ENCODE results near the gene ST7. TPM values are rescaled to one million over a fixed set of nuclear protein-coding genes. Genes with fewer than 3 reads are reported as not detected.

The ST7 gene
- total RNA-seq, 2 experiments from 2014 or later = 4.9 to 5.4 TPM

- POLR2A ChIA-PET = interaction anchor here (0.7 kb wide), 1 partner anchor 79 kb away, joined by 3 read pairs; no protein-coding TSS in a partner anchor
These were observed 169.2 kb downstream of the ST7 start for GRCh38 chr7:117122536-117122935.

GRCh38 chr7:117123311-117123926, 170.1 kb downstream of the ST7 start:
- intact Hi-C loops (cut with DNase I, micrococcal nuclease) = loop anchor here in 1 of 2 experiments (5.0 to 10.0 kb wide), 2 partner anchors 889 to 951 kb away; no protein-coding TSS in a partner anchor
- H3K27me3 Mint-ChIP-seq = no peaks in the 10 kb centered on the region
- H3K9me3 ChIP-seq (ENCODE audit: control insufficient read depth in 1 of 2, insufficient read depth in 1 of 2, low read length in 2 of 2) = no peaks in the 10 kb centered on the region
- H3K27me3 ChIP-seq (ENCODE audit: control insufficient read depth in 1 of 2, insufficient read depth in 2 of 2, low read length in 2 of 2) = no peaks in the 10 kb centered on the region
- no peak for TF ChIP-seq CTCF (IDR thresholded peaks at IDR 0.05)
- no peaks in the 10 kb centered on the region for H3K36me3 ChIP-seq (ENCODE audit: insufficient read depth, low read length)
- H3K4me1 Mint-ChIP-seq (ENCODE audit: low read depth) = no peaks in the 10 kb centered on the region
- no peak overlapping the region for H3K27ac Mint-ChIP-seq
- H3K27ac ChIP-seq (ENCODE audit: low read depth in 1 of 2, low read length in 2 of 2) = no peak overlapping the region
- H3K36me3 Mint-ChIP-seq (ENCODE audit: low read depth) = no peaks in the 10 kb centered on the region
- H3K9me3 Mint-ChIP-seq = no peaks in the 10 kb centered on the region
- no peak for DNase-seq
- CTCF ChIA-PET = interaction anchor here (2.0 to 4.5 kb wide), 2 partner anchors 12 to 193 kb away, joined by 4 to 18 read pairs; no protein-coding TSS in a partner anchor
- no peak overlapping the region for H3K4me3 Mint-ChIP-seq
- H3K4me1 ChIP-seq (ENCODE audit: insufficient read depth, low read length) = no peaks in the 10 kb centered on the region
- POLR2A ChIA-PET = interaction anchor here (0.6 kb wide), 1 partner anchor 78 kb away, joined by 3 read pairs; no protein-coding TSS in a partner anchor
- no peak overlapping the region for H3K4me3 ChIP-seq (ENCODE audit: low read length)
- ATAC-seq (ENCODE audit: poor library complexity) = no peak

More at GRCh38 chr7:117122536-117122935, 169.2 kb downstream of the ST7 start:
- Histone ChIP-seq H3K4me1 (ENCODE audit: insufficient read depth, low read length) (no peaks in the 10 kb centered on the region), H3K27me3 (ENCODE audit: control insufficient read depth in 1 of 2, insufficient read depth in 2 of 2, low read length in 2 of 2) (no peaks in the 10 kb centered on the region), H3K36me3 (ENCODE audit: insufficient read depth, low read length) (no peaks in the 10 kb centered on the region), H3K9me3 (ENCODE audit: control insufficient read depth in 1 of 2, insufficient read depth in 1 of 2, low read length in 2 of 2) (no peaks in the 10 kb centered on the region), H3K27ac (ENCODE audit: low read depth in 1 of 2, low read length in 2 of 2) (no peak overlapping the region), H3K4me3 (ENCODE audit: low read length) (no peak overlapping the region)
- no peak for ATAC-seq (ENCODE audit: poor library complexity)
- no peak for DNase-seq
- no peaks in the 10 kb centered on the region for H3K4me1 Mint-ChIP-seq (ENCODE audit: low read depth)
- H3K27ac Mint-ChIP-seq = no peak overlapping the region
- TF ChIP-seq CTCF (IDR thresholded peaks at IDR 0.05) = no peak
- no peak overlapping the region for H3K4me3 Mint-ChIP-seq
- no peaks in the 10 kb centered on the region for H3K36me3 Mint-ChIP-seq (ENCODE audit: low read depth)
- intact Hi-C loops (cut with DNase I, micrococcal nuclease) = loop anchor here in 1 of 2 experiments (5.0 to 10.0 kb wide), 2 partner anchors 888 to 950 kb away; no protein-coding TSS in a partner anchor
- H3K9me3 Mint-ChIP-seq = no peaks in the 10 kb centered on the region
- CTCF ChIA-PET = interaction anchor here (2.0 to 4.5 kb wide), 2 partner anchors 13 to 192 kb away, joined by 4 to 18 read pairs; no protein-coding TSS in a partner anchor
- H3K27me3 Mint-ChIP-seq = no peaks in the 10 kb centered on the region

GRCh38 chr7:117124591-117125220, 171.4 kb downstream of the ST7 start:
- no peaks in the 10 kb centered on the region for H3K27me3 ChIP-seq (ENCODE audit: control insufficient read depth in 1 of 2, insufficient read depth in 2 of 2, low read length in 2 of 2)
- POLR2A ChIA-PET = interaction anchor here (1.4 kb wide), 1 partner anchor 10 kb away, joined by 5 read pairs; no protein-coding TSS in a partner anchor
- CTCF ChIA-PET = interaction anchor here (1.4 to 3.4 kb wide), 2 partner anchors 136 to 194 kb away, joined by 3 to 20 read pairs; no protein-coding TSS in a partner anchor
- no peak overlapping the region for H3K4me3 ChIP-seq (ENCODE audit: low read length)
- Mint-ChIP-seq H3K36me3 (ENCODE audit: low read depth) (no peaks in the 10 kb centered on the region), H3K9me3 (no peaks in the 10 kb centered on the region), H3K4me1 (ENCODE audit: low read depth) (no peaks in the 10 kb centered on the region), H3K27ac (no peak overlapping the region), H3K27me3 (no peaks in the 10 kb centered on the region), H3K4me3 (no peak overlapping the region)
- H3K36me3 ChIP-seq (ENCODE audit: insufficient read depth, low read length) = no peaks in the 10 kb centered on the region
- TF ChIP-seq CTCF (IDR thresholded peaks at IDR 0.05) = no peak
- DNase-seq = peak in 9 of 14 experiments; percentile 2 to 65 (median 11)
- H3K9me3 ChIP-seq (ENCODE audit: control insufficient read depth in 1 of 2, insufficient read depth in 1 of 2, low read length in 2 of 2) = no peaks in the 10 kb centered on the region
- H3K27ac ChIP-seq (ENCODE audit: low read depth in 1 of 2, low read length in 2 of 2) = no peak overlapping the region
- intact Hi-C loops (cut with DNase I, micrococcal nuclease) = loop anchor here (5.0 to 10.0 kb wide), 2 partner anchors 890 to 952 kb away; no protein-coding TSS in a partner anchor
- peak; percentile 44 for ATAC-seq (ENCODE audit: poor library complexity)
- no peaks in the 10 kb centered on the region for H3K4me1 ChIP-seq (ENCODE audit: insufficient read depth, low read length)
